Measurements from ENCODE around the gene PRKCH. TPM values are rescaled to one million over a fixed set of nuclear protein-coding genes. Genes with fewer than 3 reads are reported as not detected.
"Not testable (repeated sequence)": the region's sequence is repeated elsewhere in the genome, so short reads cannot be mapped to it uniquely, and the experiment has no call there.

PRKCH gene
- total RNA-seq, 1 experiment from 2014 or later: 3.8 TPM

GRCh38 chr14:61394542-61394941, 73.2 kb downstream of the PRKCH start:
- no peak for DNase-seq (ENCODE audit: low read depth)

GRCh38 chr14:61395115-61395725, 73.8 kb downstream of the PRKCH start:
- no peak for DNase-seq (ENCODE audit: low read depth)

GRCh38 chr14:61396279-61396678, 74.9 kb downstream of the PRKCH start:
- DNase-seq (ENCODE audit: low read depth): no peak

- DNase-seq (ENCODE audit: low read depth): no peak
Observed at GRCh38 chr14:61396694-61397093, 75.3 kb downstream of the PRKCH start.

- no peak for DNase-seq (ENCODE audit: low read depth)
Observed at GRCh38 chr14:61397615-61398014, 76.2 kb downstream of the PRKCH start.

GRCh38 chr14:61398221-61398620, 76.8 kb downstream of the PRKCH start:
- no peak for DNase-seq (ENCODE audit: low read depth)

- DNase-seq (ENCODE audit: low read depth): no peak
Observed at GRCh38 chr14:61399365-61399764, 78.0 kb downstream of the PRKCH start.

GRCh38 chr14:61401461-61401860, 80.1 kb downstream of the PRKCH start:
- DNase-seq (ENCODE audit: low read depth): no peak

- no peak for DNase-seq (ENCODE audit: low read depth)
Observed at GRCh38 chr14:61403411-61403810, 82.0 kb downstream of the PRKCH start.

- DNase-seq (ENCODE audit: low read depth): no peak
Observed at GRCh38 chr14:61404637-61405036, 83.3 kb downstream of the PRKCH start.

GRCh38 chr14:61406198-61406597, 84.8 kb downstream of the PRKCH start:
- DNase-seq (ENCODE audit: low read depth): no peak

GRCh38 chr14:61406675-61407074, 85.3 kb downstream of the PRKCH start:
- DNase-seq (ENCODE audit: low read depth): no peak

GRCh38 chr14:61408498-61408897, 87.1 kb downstream of the PRKCH start:
- DNase-seq (ENCODE audit: low read depth): no peak

GRCh38 chr14:61409782-61410181, 88.4 kb downstream of the PRKCH start:
- DNase-seq (ENCODE audit: low read depth): no peak

GRCh38 chr14:61415934-61416333, 94.6 kb downstream of the PRKCH start:
- DNase-seq (ENCODE audit: low read depth): not testable (repeated sequence)

- DNase-seq (ENCODE audit: low read depth): no peak
Observed at GRCh38 chr14:61416591-61416990, 95.2 kb downstream of the PRKCH start.

GRCh38 chr14:61417141-61417540, 95.8 kb downstream of the PRKCH start:
- no peak for DNase-seq (ENCODE audit: low read depth)

- no peak for DNase-seq (ENCODE audit: low read depth)
Observed at GRCh38 chr14:61417883-61418455, 96.6 kb downstream of the PRKCH start.

GRCh38 chr14:61418746-61419145, 97.4 kb downstream of the PRKCH start:
- peak; percentile 25 for DNase-seq (ENCODE audit: low read depth)

- no peak for DNase-seq (ENCODE audit: low read depth)
Observed at GRCh38 chr14:61419201-61419600, 97.8 kb downstream of the PRKCH start.

- peak; percentile 88 for DNase-seq (ENCODE audit: low read depth)
Observed at GRCh38 chr14:61420326-61420725, 98.9 kb downstream of the PRKCH start.

GRCh38 chr14:61421212-61421923, 100.0 kb downstream of the PRKCH start:
- DNase-seq (ENCODE audit: low read depth): no peak

- DNase-seq (ENCODE audit: low read depth): no peak
Observed at GRCh38 chr14:61426048-61426447, 104.7 kb downstream of the PRKCH start.

Measured in M059J (cell line).